NCI-H345 (cell line): ENCODE data around the gene PDE4B.
A peak's percentile ranks its signal among the peaks of the same experiment; 100 is the strongest.
"Not testable (repeated sequence)": the region's sequence is repeated elsewhere in the genome, so short reads cannot be mapped to it uniquely, and the experiment has no call there.

Experiments used
- DNase-seq: peaks from one replicate; lab custom pipeline; 2025; lab: John Stamatoyannopoulos, UW

PDE4B gene

DNA sequence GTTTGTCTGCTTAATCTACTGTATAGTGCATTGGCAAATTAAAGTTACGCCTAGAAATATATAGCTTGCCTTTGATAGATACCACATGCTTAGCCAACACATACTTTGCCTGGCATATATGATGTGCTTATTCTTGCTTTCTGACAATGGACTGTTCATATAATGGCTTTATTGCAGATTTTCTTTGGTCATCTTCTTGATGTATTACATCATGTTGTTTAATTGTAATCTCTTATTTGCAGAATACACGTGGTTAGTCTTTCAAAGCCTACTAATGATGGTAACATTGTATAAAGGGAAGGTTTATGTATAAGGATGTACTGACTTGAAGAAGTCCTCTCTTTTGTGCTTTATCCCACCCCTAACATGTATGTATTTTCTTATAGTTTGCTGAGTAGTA is 201.5 kb downstream of the PDE4B start:
- DNase-seq, result no peak

DNA sequence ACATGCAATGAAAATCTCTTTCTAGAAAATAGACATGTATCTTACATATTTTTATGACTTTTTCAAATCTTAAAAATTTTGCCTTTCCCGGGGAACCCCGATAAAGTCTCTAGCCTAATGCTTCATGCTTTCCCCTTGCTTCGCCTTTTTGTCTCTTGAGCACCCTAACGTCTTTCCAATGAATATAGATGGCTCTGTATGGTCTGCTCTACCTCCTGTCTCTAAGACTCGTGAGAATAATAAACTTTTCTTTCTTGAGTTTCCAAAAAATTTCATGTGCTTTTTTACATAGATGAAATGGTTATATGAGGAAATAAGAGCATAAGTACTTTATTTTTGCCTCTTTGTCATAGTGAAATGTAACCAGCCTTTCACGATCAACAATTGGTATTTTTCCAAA is 202.6 kb downstream of the PDE4B start:
- DNase-seq, result no peak

GRCh38 chr1:65995928-65996327 is 203.2 kb downstream of the PDE4B start:
- DNase-seq, result no peak

DNA sequence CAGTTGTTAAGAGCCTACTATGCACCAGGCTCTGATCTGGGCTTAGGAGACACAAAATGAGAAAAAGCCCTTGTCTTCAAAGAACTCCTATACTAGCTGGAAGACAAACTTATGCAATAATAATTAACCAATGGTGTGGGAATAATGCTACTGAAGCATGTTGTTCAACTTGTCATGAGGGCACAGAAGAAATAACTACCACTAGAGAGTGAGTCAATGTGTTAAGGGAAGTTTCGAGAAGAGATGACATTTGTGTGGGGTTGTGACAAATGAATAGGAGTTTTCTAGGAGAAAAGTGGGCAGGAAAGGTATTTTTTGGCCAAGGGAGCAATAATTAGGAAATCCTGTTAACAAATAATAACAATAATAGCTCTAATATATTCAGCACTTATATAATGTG is 205.0 kb downstream of the PDE4B start:
- DNase-seq, result no peak

GRCh38 chr1:65998763-65999583 is 206.3 kb downstream of the PDE4B start:
- DNase-seq, result no peak

- DNase-seq, result peak; percentile 36
These were observed 207.4 kb downstream of the PDE4B start for GRCh38 chr1:66000033-66000637.

- DNase-seq, result no peak
These were observed 211.0 kb downstream of the PDE4B start for GRCh38 chr1:66003690-66004089.

DNA sequence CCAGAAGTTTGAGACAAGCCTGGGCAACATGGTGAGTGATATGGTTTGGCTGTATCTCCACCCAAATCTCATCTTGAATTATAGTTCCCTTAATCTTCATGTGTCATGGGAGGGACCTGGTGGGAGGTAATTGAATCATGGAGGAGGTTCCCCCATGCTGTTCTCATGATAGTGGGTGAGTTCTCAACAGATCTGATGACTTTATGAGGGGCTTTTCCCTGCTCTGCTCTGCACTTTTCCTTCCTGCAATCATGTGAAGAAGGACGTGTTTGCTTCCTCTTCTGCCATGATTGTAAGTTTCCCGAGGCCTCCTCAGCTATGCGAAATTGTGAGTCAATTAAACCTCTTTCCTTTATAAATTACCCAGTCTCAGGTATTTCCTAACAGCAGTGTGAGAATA is 213.8 kb downstream of the PDE4B start:
- not testable (repeated sequence) for DNase-seq

GRCh38 chr1:66012106-66012784 is 219.6 kb downstream of the PDE4B start:
- no peak for DNase-seq

DNA sequence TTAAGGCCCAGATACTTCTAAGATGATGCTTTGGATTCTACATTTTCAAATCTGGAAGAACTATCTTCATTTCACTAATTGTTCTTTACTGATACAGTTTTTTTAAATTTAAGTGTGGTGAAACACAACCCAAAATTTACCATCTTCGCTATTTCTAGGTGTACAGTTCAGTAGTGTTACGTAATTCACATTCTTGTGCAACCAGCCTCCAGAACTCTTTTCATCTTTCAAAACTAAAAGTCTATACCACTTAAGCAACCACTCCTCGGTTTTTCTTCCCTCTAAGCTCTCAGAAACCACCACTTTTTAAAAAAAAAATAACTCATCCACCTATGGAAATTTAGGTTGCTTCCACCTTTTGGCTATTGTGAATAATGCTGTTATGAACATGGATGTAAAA is 220.7 kb downstream of the PDE4B start:
- DNase-seq, result no peak

- no peak for DNase-seq
These were observed 230.4 kb downstream of the PDE4B start for GRCh38 chr1:66022904-66023620.

DNA sequence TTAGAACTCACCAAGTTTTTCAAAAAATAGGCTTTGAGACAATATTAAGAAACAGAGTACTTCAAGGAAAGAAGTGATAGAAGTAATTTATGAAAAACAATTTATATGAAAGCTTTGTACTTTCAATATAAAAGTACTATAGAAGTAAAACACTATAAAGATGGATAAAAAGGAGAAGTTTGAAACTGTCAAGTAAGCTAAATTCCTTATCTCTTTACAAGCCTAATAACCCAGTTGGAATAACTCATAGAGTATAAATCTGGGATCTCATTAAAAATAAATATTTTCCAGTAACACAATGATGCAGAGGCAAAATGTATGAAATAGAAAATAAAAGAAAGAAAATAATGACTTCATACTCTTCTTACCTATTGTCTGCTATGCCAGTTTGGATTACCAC is 232.5 kb downstream of the PDE4B start:
- no peak for DNase-seq

DNA sequence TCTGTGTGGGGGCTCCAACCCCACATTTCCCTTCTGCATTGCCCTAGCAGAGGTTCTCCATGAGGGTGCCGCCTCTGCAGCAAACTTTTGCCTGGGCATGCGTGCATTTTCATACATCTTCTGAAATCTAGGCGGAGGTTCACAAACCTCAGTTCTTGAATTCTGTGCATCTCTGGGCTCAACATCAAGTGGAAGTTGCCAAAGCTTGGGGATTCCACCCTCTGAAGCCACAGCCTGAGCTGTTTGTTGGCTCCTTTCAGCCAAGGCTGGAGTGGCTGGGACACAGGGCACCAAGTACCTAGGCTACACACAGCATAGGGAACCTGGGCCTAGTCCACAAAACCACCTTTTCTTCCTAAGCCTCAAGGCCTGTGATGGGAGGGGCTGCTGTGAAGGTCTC is 235.3 kb downstream of the PDE4B start:
- DNase-seq, result no peak

DNA sequence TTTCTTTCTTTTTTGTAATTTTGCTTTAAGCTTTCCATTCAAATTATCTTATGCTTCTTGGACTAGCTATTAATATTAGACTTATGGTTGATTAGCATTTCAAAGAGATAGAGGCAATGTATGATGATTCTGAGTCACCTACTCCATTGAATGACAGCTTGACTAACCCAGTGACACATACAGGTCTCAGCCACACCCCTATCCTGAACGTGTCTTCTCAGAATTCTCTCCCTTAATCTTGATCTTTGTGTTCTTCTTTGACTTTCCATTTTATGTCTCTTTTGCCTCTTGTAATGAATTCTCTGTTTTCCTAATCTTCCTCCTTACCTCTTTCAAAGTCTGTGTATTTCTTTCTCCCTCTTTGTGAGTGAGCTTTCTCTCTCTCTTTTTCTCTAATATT is 241.1 kb downstream of the PDE4B start:
- no peak for DNase-seq

GRCh38 chr1:66035616-66036245 is 243.0 kb downstream of the PDE4B start:
- DNase-seq, result no peak

DNA sequence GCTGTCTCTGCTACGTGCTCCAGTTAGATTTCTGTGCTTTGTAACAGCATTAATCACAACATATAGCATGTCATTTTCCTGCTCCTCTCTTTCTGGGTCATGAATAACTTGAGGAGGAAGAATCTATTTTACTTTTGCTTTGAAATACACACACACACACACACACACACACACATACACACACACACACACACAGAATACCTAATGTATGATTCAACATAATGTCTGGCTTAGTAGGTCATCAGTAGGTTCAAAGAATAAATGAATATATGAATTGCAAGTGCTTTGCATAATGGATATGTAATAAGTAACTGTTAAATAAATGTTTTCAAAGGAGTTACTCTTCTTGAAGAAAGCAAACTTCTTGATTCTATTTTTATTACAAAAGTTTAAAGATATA is 249.0 kb downstream of the PDE4B start:
- DNase-seq, result no peak

- DNase-seq, result no peak
These were observed 250.5 kb downstream of the PDE4B start for GRCh38 chr1:66043186-66043585.

GRCh38 chr1:66044912-66045311 is 252.2 kb downstream of the PDE4B start:
- no peak for DNase-seq

DNA sequence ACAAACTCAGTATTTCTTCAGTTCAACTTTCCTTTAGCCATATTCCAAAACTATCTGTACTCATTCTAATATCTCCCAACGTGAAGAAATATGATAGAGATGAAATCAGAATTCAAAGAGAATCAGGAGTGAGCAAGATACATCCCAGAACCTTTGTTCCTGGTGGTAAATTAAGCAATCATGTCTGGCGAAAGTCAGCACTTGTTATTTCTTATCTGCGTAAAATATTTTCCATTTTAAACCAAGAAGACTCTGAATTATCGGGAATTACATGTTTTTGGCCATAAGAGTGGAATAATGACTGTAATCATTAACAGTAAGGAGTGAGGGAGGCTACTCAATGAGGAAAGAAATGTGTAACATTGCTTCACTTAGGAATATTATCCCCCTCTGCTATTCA is 253.7 kb downstream of the PDE4B start:
- no peak for DNase-seq

DNA sequence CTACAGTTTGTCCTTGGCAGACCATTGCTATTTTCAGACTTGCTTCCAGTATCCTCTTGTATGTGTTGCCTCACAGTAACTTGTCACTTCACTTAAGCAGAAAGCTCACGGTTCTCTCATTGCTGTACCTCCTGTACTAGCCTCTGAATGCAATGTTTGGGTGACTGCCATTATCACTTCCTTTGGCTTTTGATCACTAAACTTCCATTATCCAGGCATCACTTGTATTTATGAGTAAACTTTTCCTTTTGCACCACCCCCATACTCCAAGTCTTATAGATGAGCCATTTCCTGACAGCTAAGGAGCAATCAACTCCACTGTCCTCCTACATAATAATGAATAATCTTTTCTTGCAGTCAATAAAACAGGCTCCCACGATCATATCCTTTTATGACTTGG is 255.3 kb downstream of the PDE4B start:
- DNase-seq, result no peak

DNA sequence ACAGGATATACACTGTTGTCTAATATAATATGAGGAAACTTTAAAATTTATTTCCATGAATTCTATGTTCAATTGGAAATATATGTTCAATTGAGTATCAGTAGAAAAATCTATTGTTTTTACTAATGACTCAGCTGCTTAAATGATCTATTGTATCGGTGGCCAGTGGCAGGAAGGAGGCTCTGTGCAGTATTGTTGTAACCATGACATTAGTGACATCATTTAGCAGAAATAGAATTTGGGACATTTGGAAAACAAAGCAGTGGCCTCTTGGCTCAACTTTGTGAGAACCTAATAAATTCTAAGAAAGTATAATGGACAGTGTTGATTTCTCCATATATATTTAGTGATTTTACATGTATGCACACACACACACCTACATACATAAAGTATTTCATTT is 257.4 kb downstream of the PDE4B start:
- DNase-seq, result no peak

- no peak for DNase-seq
These were observed 257.9 kb downstream of the PDE4B start for GRCh38 chr1:66050633-66051032.
